ENCODE results near the gene KCNS1.

DNA sequence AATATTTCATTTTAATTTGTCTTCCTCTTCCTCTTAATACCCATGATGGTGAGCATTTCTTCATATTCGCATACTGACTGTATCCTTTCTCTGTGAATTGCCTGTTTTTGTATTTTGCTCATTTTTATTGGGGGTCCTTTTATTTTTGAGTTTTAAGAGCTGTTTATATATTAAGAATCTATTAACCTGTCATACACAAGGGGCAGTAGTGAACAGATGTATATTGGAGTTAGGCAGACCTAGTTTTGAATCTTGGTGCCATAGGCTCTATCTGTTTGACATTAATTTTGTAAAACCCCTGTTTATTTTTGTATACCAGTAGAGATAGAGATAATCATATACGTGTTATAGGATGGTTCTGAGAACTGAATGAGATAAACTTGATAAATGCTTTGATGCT lies 17.1 kb upstream of the KCNS1 start:
- TF ChIP-seq NR1H2 (CRISPR knock-in tag; IDR thresholded peaks at IDR 0.05) = no peak
- TF ChIP-seq, protein P1, sequence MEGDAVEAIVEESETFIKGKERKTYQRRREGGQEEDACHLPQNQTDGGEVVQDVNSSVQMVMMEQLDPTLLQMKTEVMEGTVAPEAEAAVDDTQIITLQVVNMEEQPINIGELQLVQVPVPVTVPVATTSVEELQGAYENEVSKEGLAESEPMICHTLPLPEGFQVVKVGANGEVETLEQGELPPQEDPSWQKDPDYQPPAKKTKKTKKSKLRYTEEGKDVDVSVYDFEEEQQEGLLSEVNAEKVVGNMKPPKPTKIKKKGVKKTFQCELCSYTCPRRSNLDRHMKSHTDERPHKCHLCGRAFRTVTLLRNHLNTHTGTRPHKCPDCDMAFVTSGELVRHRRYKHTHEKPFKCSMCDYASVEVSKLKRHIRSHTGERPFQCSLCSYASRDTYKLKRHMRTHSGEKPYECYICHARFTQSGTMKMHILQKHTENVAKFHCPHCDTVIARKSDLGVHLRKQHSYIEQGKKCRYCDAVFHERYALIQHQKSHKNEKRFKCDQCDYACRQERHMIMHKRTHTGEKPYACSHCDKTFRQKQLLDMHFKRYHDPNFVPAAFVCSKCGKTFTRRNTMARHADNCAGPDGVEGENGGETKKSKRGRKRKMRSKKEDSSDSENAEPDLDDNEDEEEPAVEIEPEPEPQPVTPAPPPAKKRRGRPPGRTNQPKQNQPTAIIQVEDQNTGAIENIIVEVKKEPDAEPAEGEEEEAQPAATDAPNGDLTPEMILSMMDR (IDR thresholded peaks at IDR 0.05) = no peak
- TF ChIP-seq, protein P2, sequence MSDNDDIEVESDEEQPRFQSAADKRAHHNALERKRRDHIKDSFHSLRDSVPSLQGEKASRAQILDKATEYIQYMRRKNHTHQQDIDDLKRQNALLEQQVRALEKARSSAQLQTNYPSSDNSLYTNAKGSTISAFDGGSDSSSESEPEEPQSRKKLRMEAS (CRISPR knock-in tag; IDR thresholded peaks at IDR 0.05) = no peak
- TF ChIP-seq NR2C2 (CRISPR knock-in tag; IDR thresholded peaks at IDR 0.05) = no peak
- TF ChIP-seq ZNF138 (CRISPR knock-in tag; conservative IDR thresholded peaks at IDR 0.05) = no peak
- no peak for TF ChIP-seq CBFB (CRISPR knock-in tag; IDR thresholded peaks at IDR 0.05; ENCODE audit: low read depth)
- TF ChIP-seq, protein P3, sequence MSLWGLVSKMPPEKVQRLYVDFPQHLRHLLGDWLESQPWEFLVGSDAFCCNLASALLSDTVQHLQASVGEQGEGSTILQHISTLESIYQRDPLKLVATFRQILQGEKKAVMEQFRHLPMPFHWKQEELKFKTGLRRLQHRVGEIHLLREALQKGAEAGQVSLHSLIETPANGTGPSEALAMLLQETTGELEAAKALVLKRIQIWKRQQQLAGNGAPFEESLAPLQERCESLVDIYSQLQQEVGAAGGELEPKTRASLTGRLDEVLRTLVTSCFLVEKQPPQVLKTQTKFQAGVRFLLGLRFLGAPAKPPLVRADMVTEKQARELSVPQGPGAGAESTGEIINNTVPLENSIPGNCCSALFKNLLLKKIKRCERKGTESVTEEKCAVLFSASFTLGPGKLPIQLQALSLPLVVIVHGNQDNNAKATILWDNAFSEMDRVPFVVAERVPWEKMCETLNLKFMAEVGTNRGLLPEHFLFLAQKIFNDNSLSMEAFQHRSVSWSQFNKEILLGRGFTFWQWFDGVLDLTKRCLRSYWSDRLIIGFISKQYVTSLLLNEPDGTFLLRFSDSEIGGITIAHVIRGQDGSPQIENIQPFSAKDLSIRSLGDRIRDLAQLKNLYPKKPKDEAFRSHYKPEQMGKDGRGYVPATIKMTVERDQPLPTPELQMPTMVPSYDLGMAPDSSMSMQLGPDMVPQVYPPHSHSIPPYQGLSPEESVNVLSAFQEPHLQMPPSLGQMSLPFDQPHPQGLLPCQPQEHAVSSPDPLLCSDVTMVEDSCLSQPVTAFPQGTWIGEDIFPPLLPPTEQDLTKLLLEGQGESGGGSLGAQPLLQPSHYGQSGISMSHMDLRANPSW (CRISPR knock-in tag; conservative IDR thresholded peaks at IDR 0.05; ENCODE audit: low read depth) = no peak
- TF ChIP-seq, protein P4, sequence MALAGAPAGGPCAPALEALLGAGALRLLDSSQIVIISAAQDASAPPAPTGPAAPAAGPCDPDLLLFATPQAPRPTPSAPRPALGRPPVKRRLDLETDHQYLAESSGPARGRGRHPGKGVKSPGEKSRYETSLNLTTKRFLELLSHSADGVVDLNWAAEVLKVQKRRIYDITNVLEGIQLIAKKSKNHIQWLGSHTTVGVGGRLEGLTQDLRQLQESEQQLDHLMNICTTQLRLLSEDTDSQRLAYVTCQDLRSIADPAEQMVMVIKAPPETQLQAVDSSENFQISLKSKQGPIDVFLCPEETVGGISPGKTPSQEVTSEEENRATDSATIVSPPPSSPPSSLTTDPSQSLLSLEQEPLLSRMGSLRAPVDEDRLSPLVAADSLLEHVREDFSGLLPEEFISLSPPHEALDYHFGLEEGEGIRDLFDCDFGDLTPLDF (CRISPR knock-in tag; IDR thresholded peaks at IDR 0.05) = no peak
- no peak for TF ChIP-seq ZNF263 (CRISPR knock-in tag; IDR thresholded peaks at IDR 0.05; ENCODE audit: low read depth)
- TF ChIP-seq SP1 (CRISPR knock-in tag; conservative IDR thresholded peaks at IDR 0.05) = no peak
- TF ChIP-seq, protein P5, sequence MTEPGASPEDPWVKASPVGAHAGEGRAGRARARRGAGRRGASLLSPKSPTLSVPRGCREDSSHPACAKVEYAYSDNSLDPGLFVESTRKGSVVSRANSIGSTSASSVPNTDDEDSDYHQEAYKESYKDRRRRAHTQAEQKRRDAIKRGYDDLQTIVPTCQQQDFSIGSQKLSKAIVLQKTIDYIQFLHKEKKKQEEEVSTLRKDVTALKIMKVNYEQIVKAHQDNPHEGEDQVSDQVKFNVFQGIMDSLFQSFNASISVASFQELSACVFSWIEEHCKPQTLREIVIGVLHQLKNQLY (CRISPR knock-in tag; IDR thresholded peaks at IDR 0.05) = no peak
- no peak for TF ChIP-seq ETV6 (CRISPR knock-in tag; IDR thresholded peaks at IDR 0.05)
- no peak for TF ChIP-seq NR3C1 (CRISPR knock-in tag; conservative IDR thresholded peaks at IDR 0.05; ENCODE audit: low read depth)
- TF ChIP-seq, protein P6, sequence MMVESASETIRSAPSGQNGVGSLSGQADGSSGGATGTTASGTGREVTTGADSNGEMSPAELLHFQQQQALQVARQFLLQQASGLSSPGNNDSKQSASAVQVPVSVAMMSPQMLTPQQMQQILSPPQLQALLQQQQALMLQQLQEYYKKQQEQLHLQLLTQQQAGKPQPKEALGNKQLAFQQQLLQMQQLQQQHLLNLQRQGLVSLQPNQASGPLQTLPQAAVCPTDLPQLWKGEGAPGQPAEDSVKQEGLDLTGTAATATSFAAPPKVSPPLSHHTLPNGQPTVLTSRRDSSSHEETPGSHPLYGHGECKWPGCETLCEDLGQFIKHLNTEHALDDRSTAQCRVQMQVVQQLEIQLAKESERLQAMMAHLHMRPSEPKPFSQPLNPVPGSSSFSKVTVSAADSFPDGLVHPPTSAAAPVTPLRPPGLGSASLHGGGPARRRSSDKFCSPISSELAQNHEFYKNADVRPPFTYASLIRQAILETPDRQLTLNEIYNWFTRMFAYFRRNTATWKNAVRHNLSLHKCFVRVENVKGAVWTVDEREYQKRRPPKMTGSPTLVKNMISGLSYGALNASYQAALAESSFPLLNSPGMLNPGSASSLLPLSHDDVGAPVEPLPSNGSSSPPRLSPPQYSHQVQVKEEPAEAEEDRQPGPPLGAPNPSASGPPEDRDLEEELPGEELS (CRISPR knock-in tag; IDR thresholded peaks at IDR 0.05) = no peak

Measured in WTC11 (cell line).